Measurements from ENCODE around the gene RAB2B.

DNA sequence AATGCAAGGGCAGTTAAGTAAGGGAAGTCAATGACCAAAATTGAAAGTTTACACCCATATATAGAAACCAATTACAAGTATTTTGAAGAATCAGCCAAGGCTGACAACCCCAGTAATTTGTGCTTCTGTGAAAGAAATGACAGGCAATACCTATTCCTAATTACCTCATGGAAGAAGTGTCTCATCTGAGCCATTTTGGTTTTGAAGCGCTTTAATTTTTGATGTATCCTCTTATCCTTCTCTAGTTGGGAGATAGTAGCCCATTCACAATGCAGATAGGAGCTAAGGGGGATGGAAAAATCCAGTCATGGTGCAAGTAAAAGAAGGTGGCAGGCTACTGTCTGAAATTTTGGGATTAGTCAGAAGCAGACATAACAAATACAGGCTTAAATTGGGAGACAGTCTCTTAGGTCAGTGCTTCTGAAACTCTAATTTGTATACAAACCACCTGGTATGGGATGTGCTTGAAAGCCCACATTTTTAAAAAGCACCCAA, 62.6 kb downstream of the RAB2B start:
- TF ChIP-seq, protein P1, sequence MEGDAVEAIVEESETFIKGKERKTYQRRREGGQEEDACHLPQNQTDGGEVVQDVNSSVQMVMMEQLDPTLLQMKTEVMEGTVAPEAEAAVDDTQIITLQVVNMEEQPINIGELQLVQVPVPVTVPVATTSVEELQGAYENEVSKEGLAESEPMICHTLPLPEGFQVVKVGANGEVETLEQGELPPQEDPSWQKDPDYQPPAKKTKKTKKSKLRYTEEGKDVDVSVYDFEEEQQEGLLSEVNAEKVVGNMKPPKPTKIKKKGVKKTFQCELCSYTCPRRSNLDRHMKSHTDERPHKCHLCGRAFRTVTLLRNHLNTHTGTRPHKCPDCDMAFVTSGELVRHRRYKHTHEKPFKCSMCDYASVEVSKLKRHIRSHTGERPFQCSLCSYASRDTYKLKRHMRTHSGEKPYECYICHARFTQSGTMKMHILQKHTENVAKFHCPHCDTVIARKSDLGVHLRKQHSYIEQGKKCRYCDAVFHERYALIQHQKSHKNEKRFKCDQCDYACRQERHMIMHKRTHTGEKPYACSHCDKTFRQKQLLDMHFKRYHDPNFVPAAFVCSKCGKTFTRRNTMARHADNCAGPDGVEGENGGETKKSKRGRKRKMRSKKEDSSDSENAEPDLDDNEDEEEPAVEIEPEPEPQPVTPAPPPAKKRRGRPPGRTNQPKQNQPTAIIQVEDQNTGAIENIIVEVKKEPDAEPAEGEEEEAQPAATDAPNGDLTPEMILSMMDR (conservative IDR thresholded peaks at IDR 0.05; ENCODE audit: low read depth, low read length) = no peak
- TF ChIP-seq EZH2phosphoT487 (IDR thresholded peaks at IDR 0.05; ENCODE audit: borderline replicate concordance, low read length) = no peak

Data from PC-3 (cell line).